ENCODE results near the gene TRAPPC2L. TPM values are rescaled to one million over a fixed set of nuclear protein-coding genes. Genes with fewer than 3 reads are reported as not detected.
A peak's percentile ranks its signal among the peaks of the same experiment; 100 is the strongest.

Gene TRAPPC2L
- total RNA-seq, 1 donor from 2014 or later = 59.1 TPM

GRCh38 chr16:88854306-88855111, 2.4 kb upstream of the TRAPPC2L start:
- Histone ChIP-seq H3K36me3 (ENCODE audit: insufficient read depth, low read length) (peaks cover 3% of the 10 kb centered on the region), H3K27me3 (ENCODE audit: insufficient read depth, low read length) (no peaks in the 10 kb centered on the region), H3K9ac (ENCODE audit: low read length) (no peak overlapping the region), H3K4me3 (ENCODE audit: insufficient read depth, low read depth, low read length) (no peak overlapping the region), H2AFZ (ENCODE audit: low read depth, low read length) (no peak overlapping the region), H3K4me2 (ENCODE audit: low read length) (no peak overlapping the region), H3K79me2 (ENCODE audit: insufficient read depth, low read length) (peaks cover 34% of the 10 kb centered on the region), H4K20me1 (ENCODE audit: insufficient read depth, low read length) (peaks cover 50% of the 10 kb centered on the region), H3K4me1 (ENCODE audit: insufficient read depth, low read length) (peaks cover 12% of the 10 kb centered on the region), H3K27ac (ENCODE audit: low read depth, low read length) (no peak overlapping the region), H3K9me3 (ENCODE audit: insufficient read depth, low read depth, low read length) (no peaks in the 10 kb centered on the region)
- DNase-seq (ENCODE audit: low read depth) = no peak
- no peak for FAIRE-seq
- no peak for TF ChIP-seq CTCF (IDR thresholded peaks at IDR 0.05; ENCODE audit: insufficient read depth, low read depth, low read length)
- TF ChIP-seq EZH2 (IDR thresholded peaks at IDR 0.05; ENCODE audit: insufficient read depth, low read length) = no peak
- peaks cover 2% of the 10 kb centered on the region for H3K9me3 Mint-ChIP-seq (ENCODE audit: unreplicated experiment)
- H3K4me3 Mint-ChIP-seq (ENCODE audit: unreplicated experiment) = no peak overlapping the region
- no peaks in the 10 kb centered on the region for H3K27me3 Mint-ChIP-seq (ENCODE audit: low read depth, unreplicated experiment)
- no peak overlapping the region for H3K27ac Mint-ChIP-seq (ENCODE audit: unreplicated experiment)
- peaks cover 6% of the 10 kb centered on the region for H3K4me1 Mint-ChIP-seq (ENCODE audit: low read depth, unreplicated experiment)
- H3K36me3 Mint-ChIP-seq (ENCODE audit: low read depth, unreplicated experiment) = peaks cover 12% of the 10 kb centered on the region

GRCh38 chr16:88855176-88855575, 1.8 kb upstream of the TRAPPC2L start:
- Histone ChIP-seq H3K36me3 (ENCODE audit: insufficient read depth, low read length) (peaks cover 4% of the 10 kb centered on the region), H3K27me3 (ENCODE audit: insufficient read depth, low read length) (no peaks in the 10 kb centered on the region), H2AFZ (ENCODE audit: low read depth, low read length) (no peak overlapping the region), H3K4me3 (ENCODE audit: insufficient read depth, low read depth, low read length) (no peak overlapping the region), H3K4me1 (ENCODE audit: insufficient read depth, low read length) (peaks cover 12% of the 10 kb centered on the region), H3K4me2 (ENCODE audit: low read length) (no peak overlapping the region), H4K20me1 (ENCODE audit: insufficient read depth, low read length) (peaks cover 49% of the 10 kb centered on the region), H3K9me3 (ENCODE audit: insufficient read depth, low read depth, low read length) (no peaks in the 10 kb centered on the region), H3K9ac (ENCODE audit: low read length) (no peak overlapping the region), H3K79me2 (ENCODE audit: insufficient read depth, low read length) (peaks cover 34% of the 10 kb centered on the region), H3K27ac (ENCODE audit: low read depth, low read length) (no peak overlapping the region)
- Mint-ChIP-seq H3K9me3 (ENCODE audit: unreplicated experiment) (peaks cover 2% of the 10 kb centered on the region), H3K4me1 (ENCODE audit: low read depth, unreplicated experiment) (peaks cover 6% of the 10 kb centered on the region), H3K27ac (ENCODE audit: unreplicated experiment) (no peak overlapping the region), H3K27me3 (ENCODE audit: low read depth, unreplicated experiment) (no peaks in the 10 kb centered on the region), H3K36me3 (ENCODE audit: low read depth, unreplicated experiment) (peaks cover 13% of the 10 kb centered on the region), H3K4me3 (ENCODE audit: unreplicated experiment) (peak overlapping the region; percentile 78)
- DNase-seq (ENCODE audit: low read depth) (no peak), FAIRE-seq (no peak)
- TF ChIP-seq CTCF (IDR thresholded peaks at IDR 0.05; ENCODE audit: insufficient read depth, low read depth, low read length) (no peak), EZH2 (IDR thresholded peaks at IDR 0.05; ENCODE audit: insufficient read depth, low read length) (no peak)

- FAIRE-seq = no peak
- Histone ChIP-seq H3K27ac (ENCODE audit: low read depth, low read length) (no peak overlapping the region), H3K4me2 (ENCODE audit: low read length) (peak overlapping the region; percentile 88), H4K20me1 (ENCODE audit: insufficient read depth, low read length) (peaks cover 43% of the 10 kb centered on the region), H3K9ac (ENCODE audit: low read length) (peak overlapping the region; percentile 64), H3K79me2 (ENCODE audit: insufficient read depth, low read length) (peaks cover 34% of the 10 kb centered on the region), H3K36me3 (ENCODE audit: insufficient read depth, low read length) (peaks cover 6% of the 10 kb centered on the region), H3K4me3 (ENCODE audit: insufficient read depth, low read depth, low read length) (peak overlapping the region; percentile 58), H3K27me3 (ENCODE audit: insufficient read depth, low read length) (no peaks in the 10 kb centered on the region), H2AFZ (ENCODE audit: low read depth, low read length) (no peak overlapping the region), H3K9me3 (ENCODE audit: insufficient read depth, low read depth, low read length) (no peaks in the 10 kb centered on the region), H3K4me1 (ENCODE audit: insufficient read depth, low read length) (peaks cover 12% of the 10 kb centered on the region)
- Mint-ChIP-seq H3K4me3 (ENCODE audit: unreplicated experiment) (peak overlapping the region; percentile 82), H3K27ac (ENCODE audit: unreplicated experiment) (no peak overlapping the region), H3K36me3 (ENCODE audit: low read depth, unreplicated experiment) (peaks cover 14% of the 10 kb centered on the region), H3K9me3 (ENCODE audit: unreplicated experiment) (peaks cover 2% of the 10 kb centered on the region), H3K27me3 (ENCODE audit: low read depth, unreplicated experiment) (no peaks in the 10 kb centered on the region), H3K4me1 (ENCODE audit: low read depth, unreplicated experiment) (peaks cover 6% of the 10 kb centered on the region)
- no peak for TF ChIP-seq EZH2 (IDR thresholded peaks at IDR 0.05; ENCODE audit: insufficient read depth, low read length)
- no peak for DNase-seq (ENCODE audit: low read depth)
Measured at GRCh38 chr16:88855736-88856121, 1.2 kb upstream of the TRAPPC2L start.
